OCI-LY7 (cell line): ENCODE results near the gene ZDHHC3. TPM values are rescaled to one million over a fixed set of nuclear protein-coding genes. Genes with fewer than 3 reads are reported as not detected.

ENCODE experiments used
- BruUV-seq: library from RNA; stranded (reverse); fragments of 400-500 nt; replicated peaks from 2 replicates; lab custom pipeline; 2021; lab: Mats Ljungman, UMichigan
- CTCF ChIA-PET: fragments of 300-600 bp; sonication (Branson Sonifier 250); formaldehyde crosslinking; loops from one replicate; lab custom pipeline; 2022; ENCODE audit warnings: antibody characterized with exemption; ENCODE audit not compliant: unreplicated experiment; lab: Charles Lee
- POLR2A ChIA-PET: fragments of 300-600 bp; sonication (Branson Sonifier 250); formaldehyde crosslinking; loops from one replicate; lab custom pipeline; 2022; ENCODE audit warnings: antibody characterized with exemption; lab: Charles Lee
- DNase-seq: peaks from one replicate; pipeline ENCODE4 v3.0.0-alpha.2; 2015; ENCODE audit warnings: low spot score
- H2AFZ ChIP-seq: fragments of 200-600 bp; sonication (generic), shearing (Covaris generic); 2 replicates; pipeline ENCODE4 v1.6.1; 2014; ENCODE audit warnings: mild to moderate bottlenecking, antibody characterized with exemption, low read length, moderate library complexity
- H3K27ac ChIP-seq: fragments of 200-600 bp; sonication (generic); 2 replicates; pipeline ENCODE4 v1.5.1; 2014; ENCODE audit warnings: mixed run types, low read depth, mild to moderate bottlenecking, moderate library complexity, low read length, inconsistent platforms; ENCODE audit not compliant: poor library complexity, severe bottlenecking
- H3K36me3 ChIP-seq: fragments of 200-600 bp; sonication (generic); 2 replicates; pipeline ENCODE4 v1.6.1; 2014; ENCODE audit warnings: mild to moderate bottlenecking, antibody characterized with exemption, low read length, moderate library complexity, mixed read lengths; ENCODE audit not compliant: insufficient read depth
- H3K4me1 ChIP-seq: fragments of 200-600 bp; sonication (generic); 2 replicates; pipeline ENCODE4 v1.5.1; 2014; ENCODE audit warnings: mild to moderate bottlenecking, low read length; ENCODE audit not compliant: insufficient read depth, poor library complexity, severe bottlenecking
- H3K4me2 ChIP-seq: fragments of 200-600 bp; sonication (generic); 2 replicates; pipeline ENCODE4 v1.6.1; 2014; ENCODE audit warnings: mild to moderate bottlenecking, low read length
- H3K4me3 ChIP-seq: fragments of 200-600 bp; sonication (generic); 2 replicates; pipeline ENCODE4 v1.5.1; 2014; ENCODE audit warnings: mild to moderate bottlenecking, low read depth, low read length; ENCODE audit not compliant: poor library complexity, severe bottlenecking
- H3K79me2 ChIP-seq: fragments of 200-600 bp; sonication (generic); 2 replicates; pipeline ENCODE4 v1.6.1; 2016; ENCODE audit warnings: low read depth, mild to moderate bottlenecking, low read length, moderate library complexity, mixed read lengths; ENCODE audit not compliant: insufficient read depth
- H3K9me2 ChIP-seq: fragments of 200-600 bp; sonication (generic); 2 replicates; pipeline ENCODE4 v1.6.1; 2016; ENCODE audit warnings: mild to moderate bottlenecking, low read length, mixed read lengths; ENCODE audit not compliant: insufficient read depth
- H3K9me3 ChIP-seq: fragments of 200-600 bp; sonication (generic); 2 replicates; pipeline ENCODE4 v1.6.1; 2014; ENCODE audit warnings: mild to moderate bottlenecking, mixed run types, low read length, mixed read lengths
- H4K20me1 ChIP-seq: fragments of 200-600 bp; sonication (generic); 2 replicates; pipeline ENCODE4 v1.6.1; 2014; ENCODE audit warnings: mild to moderate bottlenecking, antibody characterized with exemption, low read length, moderate library complexity, mixed read lengths; ENCODE audit not compliant: insufficient read depth
- EZH2phosphoT487 ChIP-seq: fragments of 200-600 bp; sonication (generic); IDR thresholded peaks from 2 replicates; pipeline ENCODE4 v1.6.1; 2018; ENCODE audit warnings: low read depth, borderline replicate concordance, mild to moderate bottlenecking, mixed run types, antibody characterized with exemption, low read length, moderate library complexity, mixed read lengths
- intact Hi-C: fragments of 100-400 bp; cut with micrococcal nuclease; formaldehyde crosslinking; loops from one replicate; pipeline ENCODE4 v1.10.0; 2022; ENCODE audit not compliant: unreplicated experiment
- total RNA-seq, 2 experiments: library from RNA; depleted of rRNA in 1 of 2; stranded (reverse); fragments of >200 nt in 1 of 2; shearing (Covaris generic) in 1 of 2; gene quantifications; 2 replicates each; pipeline ENCODE4 v1.2.3, GENCODE V29; 2014 to 2022
- TF ChIP-seq, protein P1 (sequence below): fragments of 200-600 bp; sonication (generic); conservative IDR thresholded peaks from 2 replicates; pipeline ENCODE4 v1.5.1; 2014; ENCODE audit warnings: mild to moderate bottlenecking, antibody characterized with exemption, low read length, moderate library complexity, mixed read lengths

ZDHHC3 gene
- total RNA-seq, 2 experiments from 2014 or later: 53.1 to 53.6 TPM

DNA sequence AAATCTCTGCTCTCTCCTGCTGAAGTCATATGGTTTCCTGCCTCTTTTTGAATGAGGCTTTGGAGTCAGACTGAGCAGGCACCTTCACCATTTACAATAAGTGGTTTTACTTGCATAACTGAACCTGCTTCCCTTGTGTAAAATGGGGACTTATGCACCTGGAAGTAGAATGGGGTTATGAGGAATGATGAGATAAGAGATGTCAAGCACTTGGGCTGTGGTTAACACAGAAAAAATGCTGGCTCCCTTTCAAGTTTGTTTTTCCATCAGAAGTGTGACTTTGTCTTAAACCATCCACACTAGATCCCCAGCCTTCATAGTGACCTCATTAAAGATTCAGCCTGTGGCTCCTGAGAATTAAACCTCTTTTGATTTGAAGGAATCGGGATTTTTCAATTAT lies 5.2 kb upstream of the ZDHHC3 start:
- POLR2A ChIA-PET: no interaction called here
- H3K27ac ChIP-seq: no peak overlapping the region
- intact Hi-C loops: no loop called here

DNA sequence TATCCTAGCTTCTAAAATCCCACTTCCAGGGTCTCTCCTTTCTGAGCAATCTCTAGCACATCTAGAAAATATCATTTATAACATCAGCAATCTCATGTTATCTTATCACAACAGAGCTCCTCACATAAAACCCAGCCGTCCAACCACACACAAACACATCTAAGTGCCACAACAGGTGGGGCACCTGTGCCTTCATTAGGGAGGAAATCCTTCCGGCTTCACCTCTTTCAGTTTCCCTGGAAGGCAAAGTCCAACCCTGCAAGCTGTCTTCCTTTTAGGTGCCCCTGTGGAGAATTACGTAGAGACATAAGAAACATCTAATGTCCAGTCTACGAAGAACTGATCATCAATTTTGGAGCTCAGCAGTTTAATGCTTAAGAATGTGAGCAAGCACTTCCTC lies 1.6 kb downstream of the ZDHHC3 start:
- CTCF ChIA-PET: no interaction called here
- POLR2A ChIA-PET: interaction anchor here (1.4 kb wide), 1 partner anchor 18 kb away, joined by 5 read pairs; no protein-coding TSS in a partner anchor
- Histone ChIP-seq H2AFZ (no peak overlapping the region), H3K9me2 (no peaks in the 10 kb centered on the region), H3K27ac (no peak overlapping the region), H3K79me2 (peaks cover 88% of the 10 kb centered on the region), H3K9me3 (no peaks in the 10 kb centered on the region), H3K4me2 (peak overlapping the region; percentile 92), H3K36me3 (peaks cover 39% of the 10 kb centered on the region), H4K20me1 (peaks cover 29% of the 10 kb centered on the region), H3K4me1 (peaks cover 44% of the 10 kb centered on the region), H3K4me3 (peak overlapping the region; percentile 91)
- TF ChIP-seq EZH2phosphoT487: no peak
- TF ChIP-seq, protein P1, sequence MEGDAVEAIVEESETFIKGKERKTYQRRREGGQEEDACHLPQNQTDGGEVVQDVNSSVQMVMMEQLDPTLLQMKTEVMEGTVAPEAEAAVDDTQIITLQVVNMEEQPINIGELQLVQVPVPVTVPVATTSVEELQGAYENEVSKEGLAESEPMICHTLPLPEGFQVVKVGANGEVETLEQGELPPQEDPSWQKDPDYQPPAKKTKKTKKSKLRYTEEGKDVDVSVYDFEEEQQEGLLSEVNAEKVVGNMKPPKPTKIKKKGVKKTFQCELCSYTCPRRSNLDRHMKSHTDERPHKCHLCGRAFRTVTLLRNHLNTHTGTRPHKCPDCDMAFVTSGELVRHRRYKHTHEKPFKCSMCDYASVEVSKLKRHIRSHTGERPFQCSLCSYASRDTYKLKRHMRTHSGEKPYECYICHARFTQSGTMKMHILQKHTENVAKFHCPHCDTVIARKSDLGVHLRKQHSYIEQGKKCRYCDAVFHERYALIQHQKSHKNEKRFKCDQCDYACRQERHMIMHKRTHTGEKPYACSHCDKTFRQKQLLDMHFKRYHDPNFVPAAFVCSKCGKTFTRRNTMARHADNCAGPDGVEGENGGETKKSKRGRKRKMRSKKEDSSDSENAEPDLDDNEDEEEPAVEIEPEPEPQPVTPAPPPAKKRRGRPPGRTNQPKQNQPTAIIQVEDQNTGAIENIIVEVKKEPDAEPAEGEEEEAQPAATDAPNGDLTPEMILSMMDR: no peak
- no TSS peak for BruUV-seq
- DNase-seq: peak; percentile 45
- intact Hi-C loops: loop anchor here (10.0 kb wide), 1 partner anchor 640 kb away; the partner anchor contains the start of gene TCAIM

More for the DNA sequence above, 5.2 kb upstream of the ZDHHC3 start:
- Histone ChIP-seq H4K20me1 (peaks cover 16% of the 10 kb centered on the region), H3K4me1 (peaks cover 10% of the 10 kb centered on the region), H3K36me3 (peaks cover 73% of the 10 kb centered on the region), H3K4me3 (no peak overlapping the region), H3K4me2 (no peak overlapping the region), H2AFZ (no peak overlapping the region), H3K9me2 (no peaks in the 10 kb centered on the region), H3K9me3 (no peaks in the 10 kb centered on the region), H3K79me2 (peaks cover 87% of the 10 kb centered on the region)
- CTCF ChIA-PET: no interaction called here
- DNase-seq: no peak
- BruUV-seq: no TSS peak
- TF ChIP-seq EZH2phosphoT487: no peak
- TF ChIP-seq, protein P1: no peak

DNA sequence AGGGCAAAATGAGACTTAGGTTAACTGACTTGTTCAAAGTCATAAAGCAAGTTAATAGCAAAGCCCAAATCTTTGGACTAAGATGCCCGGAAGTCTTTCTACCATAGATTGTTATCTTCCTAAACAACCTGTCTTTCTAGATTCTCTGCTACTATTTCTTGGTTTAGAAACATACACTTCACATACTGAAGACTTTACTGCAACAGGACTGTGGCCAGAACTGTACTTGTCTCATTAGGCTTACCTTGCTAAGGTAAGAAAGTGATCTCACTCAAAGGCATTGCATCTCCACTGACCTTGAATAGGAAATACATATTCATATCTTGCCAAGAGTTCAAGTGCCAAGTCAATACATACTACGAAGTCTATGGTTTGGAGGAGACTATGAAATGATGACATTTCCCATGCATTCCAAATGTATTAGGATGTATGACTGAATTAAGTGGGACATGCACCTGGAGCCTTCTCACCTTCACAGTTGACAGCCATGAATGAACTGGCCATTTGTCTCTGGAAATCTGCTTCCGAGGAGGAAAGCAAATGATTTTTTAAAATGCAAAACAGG lies 5.0 kb downstream of the ZDHHC3 start:
- Histone ChIP-seq H3K27ac (no peak overlapping the region), H3K79me2 (peaks cover 85% of the 10 kb centered on the region), H4K20me1 (peaks cover 36% of the 10 kb centered on the region; the same call in 1 of the 2 replicates), H3K4me3 (no peak overlapping the region), H3K9me2 (no peaks in the 10 kb centered on the region), H3K4me2 (peak overlapping the region; percentile 84; the same call in 1 of the 2 replicates), H3K36me3 (peaks cover 32% of the 10 kb centered on the region), H3K4me1 (peaks cover 65% of the 10 kb centered on the region), H3K9me3 (no peaks in the 10 kb centered on the region), H2AFZ (no peak overlapping the region)
- ChIA-PET POLR2A (no interaction called here), CTCF (no interaction called here)
- no peak for TF ChIP-seq EZH2phosphoT487
- TF ChIP-seq, protein P1: no peak
- intact Hi-C loops: loop anchor here (10.0 kb wide), 1 partner anchor 636 kb away; the partner anchor contains the start of gene TCAIM
- DNase-seq: no peak
- no TSS peak for BruUV-seq
